GM23248 (cell line): ENCODE data around the gene TTC39B.

ENCODE experiments used
- EZH2 ChIP-seq: fragments of 200-600 bp; sonication (generic); IDR thresholded peaks from 2 replicates; pipeline ENCODE4 v1.6.1; 2018; ENCODE audit warnings: antibody characterized with exemption, mild to moderate bottlenecking; ENCODE audit not compliant: insufficient read depth, poor library complexity, severe bottlenecking
- EZH2phosphoT487 ChIP-seq: fragments of 200-600 bp; sonication (generic); IDR thresholded peaks from 2 replicates; pipeline ENCODE4 v1.6.1; 2018; ENCODE audit warnings: antibody characterized with exemption, moderate library complexity, mild to moderate bottlenecking, low read depth; ENCODE audit not compliant: insufficient read depth

DNA sequence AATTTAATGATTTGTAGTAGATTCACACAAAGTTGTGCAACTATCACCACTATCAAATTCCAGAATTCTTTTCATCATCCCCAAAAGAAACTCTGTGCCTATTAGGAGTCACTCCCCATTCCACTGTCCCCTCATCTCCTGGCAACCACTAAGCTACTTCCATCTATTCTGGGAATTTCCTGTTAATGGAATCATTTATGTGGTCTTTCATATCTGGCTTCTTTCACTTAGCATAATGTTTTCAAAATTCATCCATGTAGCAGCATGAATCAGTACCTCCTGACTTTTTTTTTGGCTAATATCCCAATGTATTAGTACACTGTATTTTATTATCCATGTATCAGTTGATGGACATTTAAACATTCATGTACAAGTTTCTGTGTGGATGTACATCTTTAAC, 157.6 kb downstream of the TTC39B start:
- TF ChIP-seq EZH2phosphoT487 (no peak), EZH2 (no peak)
